Astrocyte of the spinal cord (primary cell): ENCODE data around the gene TAPBPL.
"Not testable (repeated sequence)": the region's sequence is repeated elsewhere in the genome, so short reads cannot be mapped to it uniquely, and the experiment has no call there.

Experiments used
- DNase-seq: peaks from one replicate; pipeline ENCODE4 v3.0.0; 2011; ENCODE audit warnings: low read depth, low spot score
- H3K4me3 ChIP-seq: 2 replicates; pipeline ENCODE4 v1.5.1; 2011; ENCODE audit warnings: low read depth, mild to moderate bottlenecking, low read length, moderate library complexity
- in situ Hi-C: cut with HindIII; loops from 2 replicates; pipeline ENCODE4 v1.10.0; 2017; ENCODE audit warnings: low sequenced_read_pairs
- TF ChIP-seq, protein P1 (sequence below): IDR thresholded peaks from 2 replicates; pipeline ENCODE4 v1.5.1; 2012; ENCODE audit warnings: low read depth, mild to moderate bottlenecking, low read length, inconsistent platforms

TAPBPL gene

DNA sequence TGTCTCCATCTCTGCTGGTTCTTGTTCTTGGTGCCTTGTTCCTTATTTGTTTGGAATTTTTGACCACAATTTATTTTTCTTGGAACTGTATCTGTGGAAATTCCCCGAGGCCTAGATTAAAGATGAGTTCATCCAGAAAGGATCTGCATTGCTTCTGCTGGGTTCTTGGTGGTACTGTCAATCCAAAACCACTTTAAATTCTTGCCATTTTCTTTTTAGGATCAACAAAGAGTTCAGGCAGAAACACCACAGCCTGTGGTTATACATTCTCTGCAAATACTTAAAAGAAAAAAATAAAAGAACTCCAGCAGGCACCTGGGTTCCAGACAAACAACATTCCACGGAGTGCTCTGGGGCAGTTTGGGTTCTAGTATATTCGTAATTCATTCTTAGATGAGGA is 24.6 kb downstream of the TAPBPL start:
- in situ Hi-C loops: no loop called here
- H3K4me3 ChIP-seq: no peak overlapping the region
- TF ChIP-seq, protein P1, sequence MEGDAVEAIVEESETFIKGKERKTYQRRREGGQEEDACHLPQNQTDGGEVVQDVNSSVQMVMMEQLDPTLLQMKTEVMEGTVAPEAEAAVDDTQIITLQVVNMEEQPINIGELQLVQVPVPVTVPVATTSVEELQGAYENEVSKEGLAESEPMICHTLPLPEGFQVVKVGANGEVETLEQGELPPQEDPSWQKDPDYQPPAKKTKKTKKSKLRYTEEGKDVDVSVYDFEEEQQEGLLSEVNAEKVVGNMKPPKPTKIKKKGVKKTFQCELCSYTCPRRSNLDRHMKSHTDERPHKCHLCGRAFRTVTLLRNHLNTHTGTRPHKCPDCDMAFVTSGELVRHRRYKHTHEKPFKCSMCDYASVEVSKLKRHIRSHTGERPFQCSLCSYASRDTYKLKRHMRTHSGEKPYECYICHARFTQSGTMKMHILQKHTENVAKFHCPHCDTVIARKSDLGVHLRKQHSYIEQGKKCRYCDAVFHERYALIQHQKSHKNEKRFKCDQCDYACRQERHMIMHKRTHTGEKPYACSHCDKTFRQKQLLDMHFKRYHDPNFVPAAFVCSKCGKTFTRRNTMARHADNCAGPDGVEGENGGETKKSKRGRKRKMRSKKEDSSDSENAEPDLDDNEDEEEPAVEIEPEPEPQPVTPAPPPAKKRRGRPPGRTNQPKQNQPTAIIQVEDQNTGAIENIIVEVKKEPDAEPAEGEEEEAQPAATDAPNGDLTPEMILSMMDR: no peak
- DNase-seq: peak; percentile 74

DNA sequence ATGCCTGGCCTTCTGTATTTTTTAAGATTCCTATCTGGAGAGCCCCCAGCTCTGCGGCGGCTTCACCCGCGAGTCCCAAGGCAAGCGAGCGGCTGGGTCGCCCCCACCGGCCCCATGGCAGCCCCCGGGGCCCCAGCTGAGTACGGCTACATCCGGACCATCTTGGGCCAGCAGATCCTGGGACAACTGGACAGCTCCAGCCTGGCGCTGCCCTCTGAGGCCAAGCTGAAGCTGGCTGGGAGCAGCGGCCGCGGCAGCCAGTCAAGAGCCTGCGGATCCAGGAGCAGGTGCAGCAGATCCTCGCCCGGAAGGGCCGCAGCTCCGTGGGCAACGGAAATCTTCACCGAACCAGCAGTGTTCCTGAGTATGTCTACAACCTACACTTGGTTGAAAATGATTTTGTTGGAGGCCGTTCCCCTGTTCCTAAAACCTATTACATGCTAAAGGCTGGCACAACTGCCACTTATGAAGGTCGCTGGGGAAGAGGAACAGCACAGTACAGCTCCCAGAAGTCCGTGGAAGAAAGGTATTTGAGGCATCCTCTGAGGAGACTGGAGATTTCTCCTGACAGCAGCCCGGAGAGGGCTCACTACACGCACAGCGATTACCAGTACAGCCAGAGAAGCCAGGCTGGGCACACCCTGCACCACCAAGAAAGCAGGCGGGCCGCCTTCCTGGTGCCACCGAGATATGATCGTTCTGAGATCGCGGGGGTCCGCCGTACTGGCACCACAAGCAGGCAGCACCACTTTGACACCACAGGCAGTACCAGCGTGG is 25.9 kb downstream of the TAPBPL start:
- DNase-seq, in situ Hi-C loops, H3K4me3 ChIP-seq: not testable (repeated sequence)

DNA sequence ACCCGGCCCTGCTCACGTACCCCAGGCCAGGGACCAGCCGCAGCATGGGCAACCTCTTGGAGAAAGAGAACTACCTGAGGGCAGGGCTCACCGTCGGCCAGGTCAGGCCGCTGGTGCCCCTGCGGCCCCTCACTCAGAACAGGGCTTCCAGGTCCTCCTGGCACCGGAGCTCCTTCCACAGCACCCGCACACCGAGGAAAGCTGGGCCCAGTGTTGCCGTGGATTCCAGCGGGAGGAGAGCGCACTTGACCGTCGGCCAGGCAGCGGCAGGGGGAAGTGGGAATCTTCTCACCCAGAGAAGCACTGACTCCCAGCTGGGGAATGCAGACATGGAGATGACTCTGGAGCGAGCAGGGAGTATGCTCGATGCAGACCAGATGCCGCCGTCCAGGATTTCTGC is 26.6 kb downstream of the TAPBPL start:
- TF ChIP-seq, protein P1: no peak
- no peak overlapping the region for H3K4me3 ChIP-seq
- in situ Hi-C loops: no loop called here
- DNase-seq: no peak

DNA sequence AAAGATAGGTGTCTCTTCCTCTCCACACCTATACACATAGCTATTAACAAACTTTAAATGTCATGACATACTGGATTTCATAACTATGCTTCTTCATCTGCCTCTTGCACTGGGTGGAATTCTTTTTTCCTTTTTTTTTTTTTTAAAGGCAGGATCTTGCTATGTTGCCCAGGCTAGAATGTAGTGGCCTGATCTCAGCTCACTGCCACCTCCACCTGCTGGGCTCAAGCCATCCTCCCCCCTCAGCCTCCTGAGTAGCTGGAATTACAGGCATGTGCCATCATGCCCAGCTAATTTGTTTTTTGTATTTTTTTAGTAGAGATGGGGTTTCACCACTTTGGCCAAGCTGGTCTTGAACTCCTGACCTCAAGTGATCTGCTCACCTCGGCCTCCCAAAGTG is 36.4 kb downstream of the TAPBPL start:
- in situ Hi-C loops: no loop called here
- H3K4me3 ChIP-seq: no peak overlapping the region
- no peak for DNase-seq
- TF ChIP-seq, protein P1: no peak

DNA sequence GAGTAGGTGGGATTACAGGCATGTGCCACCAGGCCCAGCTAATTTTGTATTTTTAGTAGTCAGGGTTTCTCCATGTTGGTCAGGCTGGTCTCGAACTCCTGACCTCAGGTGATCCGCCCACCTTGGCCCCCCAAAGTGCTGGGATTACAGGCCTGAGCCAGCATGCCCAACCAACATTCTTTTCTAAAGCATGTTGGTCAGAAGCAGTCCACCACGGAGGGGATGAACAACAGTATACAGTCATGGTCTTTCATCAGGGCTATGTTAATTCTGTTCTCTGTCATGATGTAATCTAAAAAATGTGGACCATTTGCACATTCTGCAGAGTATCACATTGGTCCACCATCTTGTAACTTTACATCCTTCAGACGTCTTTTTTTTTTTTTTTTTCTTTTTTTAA is 37.6 kb downstream of the TAPBPL start:
- TF ChIP-seq, protein P1: no peak
- DNase-seq: no peak
- in situ Hi-C loops: no loop called here
- no peak overlapping the region for H3K4me3 ChIP-seq

DNA sequence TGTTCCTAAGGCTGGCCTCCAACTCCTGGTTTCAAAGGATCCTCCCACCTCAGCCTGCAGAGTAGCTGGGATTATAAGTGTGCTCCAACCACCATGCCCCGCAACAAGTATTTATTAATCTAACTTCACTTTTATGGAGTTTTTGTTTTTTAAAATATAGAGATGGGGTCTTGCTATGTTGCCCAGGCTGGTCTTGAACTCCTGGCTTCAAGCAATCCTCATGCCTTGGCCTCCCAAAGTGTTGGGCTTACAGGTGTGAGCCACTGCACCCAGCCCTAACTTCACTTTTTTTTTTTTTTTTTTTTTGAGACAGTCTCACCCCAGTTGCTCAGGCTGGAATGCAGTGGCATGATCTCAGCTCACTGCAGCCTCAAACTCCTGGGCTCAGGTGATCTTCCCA is 38.8 kb downstream of the TAPBPL start:
- DNase-seq, in situ Hi-C loops: not testable (repeated sequence)

DNA sequence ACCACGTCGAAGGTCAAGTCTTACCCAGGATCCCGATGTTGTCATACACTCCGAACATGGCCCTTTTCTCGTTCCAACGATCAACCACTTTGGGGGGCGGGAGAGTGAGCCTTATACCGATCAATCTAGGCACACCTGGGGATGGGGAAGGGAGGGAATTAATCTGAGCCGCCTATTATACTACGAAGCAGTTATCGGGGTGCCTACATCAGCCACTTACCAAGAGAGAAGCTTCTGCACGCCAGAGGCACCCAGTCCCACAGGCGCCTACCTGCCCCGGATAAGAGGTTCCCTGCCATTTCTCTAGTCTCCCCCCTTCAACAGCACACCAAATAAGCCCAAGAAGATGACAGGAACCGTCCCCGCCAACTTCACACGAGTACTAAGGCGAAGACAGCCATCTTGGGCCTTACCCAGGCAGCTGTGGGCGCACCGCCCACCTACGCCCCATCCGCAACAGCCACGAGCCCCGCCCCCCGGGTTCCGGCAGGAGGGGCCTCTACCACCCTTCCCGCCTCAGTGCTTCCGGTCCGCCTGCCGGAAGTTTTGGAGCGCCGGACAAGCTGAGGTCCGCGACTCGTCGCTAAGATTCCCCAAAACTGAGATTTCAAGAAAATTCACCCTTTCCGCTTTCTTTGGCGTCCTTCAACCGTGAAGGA is 41.1 kb downstream of the TAPBPL start, which contains the start of gene MRPL51:
MRPL51 (minus strand) TSS at position 425 of the 659 bp plus-strand sequence; CDS start at position 299, 126 bp downstream.
- peak within 1 kb of the TSS; percentile 91 for H3K4me3 ChIP-seq
- in situ Hi-C loops: no loop called here
- DNase-seq: peak; percentile 97
- TF ChIP-seq, protein P1: no peak

More for the DNA sequence above, 38.8 kb downstream of the TAPBPL start:
- H3K4me3 ChIP-seq: not testable (repeated sequence)
